HepG2 (cell line): ENCODE data around the gene SPATS2. TPM values are rescaled to one million over a fixed set of nuclear protein-coding genes. Genes with fewer than 3 reads are reported as not detected.
A peak's percentile ranks its signal among the peaks of the same experiment; 100 is the strongest.

Experiments
- ATAC-seq: fragments of 200-7000 bp; cut with Tn5 transposase; 3 replicates; pipeline ENCODE4 v1.9.1; 2020; ENCODE audit warnings: mild to moderate bottlenecking, moderate library complexity
- BruUV-seq: library from RNA; stranded (reverse); fragments of 400-500 nt; replicated peaks from 2 replicates; lab custom pipeline; 2021; lab: Mats Ljungman, UMichigan
- CTCF ChIA-PET: fragments of 300-600 bp; formaldehyde crosslinking; extraction: SDS; loops from one replicate; lab custom pipeline; 2021; ENCODE audit warnings: low total read pairs, inconsistent platforms, low intra/inter-chr PET ratio; lab: Yijun Ruan, JAX
- POLR2A ChIA-PET: fragments of 350-600 bp; sonication (Branson Sonifier 250); formaldehyde crosslinking; loops from one replicate; lab custom pipeline; 2020; ENCODE audit warnings: antibody characterized with exemption, inconsistent platforms; lab: Yijun Ruan, JAX
- DNase-seq: peaks from one replicate; pipeline ENCODE4 v3.0.0-alpha.2; 2015; ENCODE audit warnings: low spot score
- FAIRE-seq: peaks from 3 replicates; lab custom pipeline; 2011; peaks lifted over from hg19 to GRCh38; lab: Jason Lieb, UNC
- H2AFZ ChIP-seq: one replicate; pipeline ENCODE4 v1.6.1; 2011; ENCODE audit warnings: low read length, inconsistent platforms
- H3K27ac ChIP-seq: fragments of 300-600 bp; 3 replicates; pipeline ENCODE4 v1.8.0; 2011; ENCODE audit warnings: mixed run types, mild to moderate bottlenecking, mixed read lengths, low read length, inconsistent platforms; ENCODE audit not compliant: insufficient read depth; ENCODE audit errors: extremely low read length
- H3K27me3 ChIP-seq, 2 experiments: fragments of 200-600 bp in 1 of 2; 2 replicates in 1 of 2; 3 replicates in 1 of 2; pipeline versions ENCODE4 v1.6.0 to v1.8.0; 2011; ENCODE audit warnings: low read length in 2 of 2, mild to moderate bottlenecking in 2 of 2, moderate library complexity in 2 of 2, inconsistent platforms in 1 of 2; ENCODE audit not compliant: insufficient read depth in 2 of 2, control insufficient read depth in 1 of 2
- H3K36me3 ChIP-seq, 2 experiments: fragments of 200-600 bp in 1 of 2; replicated peaks in 1 of 2; 2 replicates in 1 of 2; 3 replicates in 1 of 2; pipeline versions ENCODE4 v1.5.1 to v1.8.0; 2011; ENCODE audit warnings: low read length in 2 of 2, inconsistent platforms in 1 of 2; ENCODE audit not compliant: insufficient read depth in 2 of 2, control insufficient read depth in 1 of 2
- H3K4me1 ChIP-seq: 2 replicates; pipeline ENCODE4 v1.5.1; 2012; ENCODE audit warnings: low read length, inconsistent platforms; ENCODE audit not compliant: insufficient read depth
- H3K4me2 ChIP-seq: 2 replicates; pipeline ENCODE4 v1.6.0; 2011; ENCODE audit warnings: low read depth, low read length, inconsistent platforms
- H3K4me3 ChIP-seq, 3 experiments: fragments of 200-600 bp in 1 of 3; sonication (generic), shearing (Covaris generic) in 1 of 3; replicated peaks in 1 of 3; 2 replicates each; pipeline ENCODE4 v1.5.1; 2011 to 2016; ENCODE audit warnings: low read length in 3 of 3, inconsistent platforms in 2 of 3, low read depth in 2 of 3, mild to moderate bottlenecking in 2 of 3, control low read depth in 1 of 3, mixed read lengths in 1 of 3; ENCODE audit not compliant: insufficient read depth in 1 of 3
- H3K79me2 ChIP-seq: one replicate; pipeline ENCODE4 v1.6.1; 2011; ENCODE audit warnings: low read length, inconsistent platforms; ENCODE audit not compliant: insufficient read depth
- H3K9ac ChIP-seq: 2 replicates; pipeline ENCODE4 v1.6.0; 2011; ENCODE audit warnings: mild to moderate bottlenecking, low read depth, low read length, inconsistent platforms; ENCODE audit not compliant: insufficient read depth
- H3K9me3 ChIP-seq: 2 replicates; pipeline ENCODE4 v1.5.1; 2012; ENCODE audit warnings: mild to moderate bottlenecking, low read length
- H4K20me1 ChIP-seq: 2 replicates; pipeline ENCODE4 v1.6.0; 2011; ENCODE audit warnings: inconsistent platforms, mild to moderate bottlenecking, low read length, moderate library complexity; ENCODE audit not compliant: insufficient read depth
- AGO2 ChIP-seq: fragments of 200-400 bp; formaldehyde crosslinking; optimal IDR thresholded peaks from 2 replicates; pipeline ENCODE3; 2017; ENCODE audit warnings: mild to moderate bottlenecking, low read depth, low read length, moderate library complexity
- CBX5 ChIP-seq: sonication (generic); formaldehyde crosslinking; IDR thresholded peaks from 2 replicates; pipeline ENCODE4 v1.4.0; 2020; ENCODE audit warnings: missing genetic modification reagents, borderline replicate concordance
- EZH2 ChIP-seq: conservative IDR thresholded peaks from 2 replicates; pipeline ENCODE4 v1.6.1; 2012; ENCODE audit warnings: mild to moderate bottlenecking, low read depth, low read length, moderate library complexity
- NR2F2 ChIP-seq: IDR thresholded peaks from 2 replicates; pipeline ENCODE4 v1.6.1; 2012; ENCODE audit warnings: low read depth, inconsistent platforms, borderline replicate concordance
- NR2F6 ChIP-seq, 2 experiments: IDR thresholded peaks; 2 replicates each; pipeline ENCODE4 v1.6.1; 2016; ENCODE audit warnings: antibody characterized with exemption in 1 of 2, mild to moderate bottlenecking in 1 of 2
- ZNF557 ChIP-seq: sonication (generic); formaldehyde crosslinking; IDR thresholded peaks from 2 replicates; pipeline ENCODE4 v1.4.0; 2020; ENCODE audit warnings: missing genetic modification reagents
- WGBS: methylation state at CpG from one replicate; pipeline ENCODE4 v1.1.6; 2017; ENCODE audit warnings: low lambda C conversion rate; 5-methylcytosine and 5-hydroxymethylcytosine counted together
- in situ Hi-C: cut with HindIII; loops from 2 replicates; pipeline ENCODE4 v1.10.0; 2017; ENCODE audit warnings: low pct_unique_long_range_greater_than_20kb; ENCODE audit not compliant: extremely low pct_ligation_motif_present
- intact Hi-C: fragments of 100-400 bp; cut with micrococcal nuclease; formaldehyde crosslinking; loops from one replicate; pipeline ENCODE4 v1.10.0; 2022; ENCODE audit not compliant: unreplicated experiment
- polyA plus RNA-seq, 8 experiments: library from polyadenylated mRNA; depleted of rRNA in 3 of 8; stranded (reverse) in 7 of 8; unstranded in 1 of 8; fragments of >200 nt; fragmentation: Illumina TruSeq in 4 of 8; extraction: Trizol in 4 of 8; gene quantifications; 2 replicates each; pipeline versions ENCODE4 v1.2.1 to v1.2.3, GENCODE V29; 2011 to 2016; ENCODE audit warnings: low read depth in 4 of 8, missing spikeins in 1 of 8, mixed read lengths in 1 of 8; ENCODE audit not compliant: insufficient read depth in 1 of 8
- total RNA-seq, 5 experiments: library from RNA; depleted of rRNA; stranded (reverse); fragments of >200 nt; fragmentation: Illumina TruSeq; extraction: Trizol; gene quantifications; 2 replicates each; pipeline ENCODE4 v1.2.3, GENCODE V29; 2016; ENCODE audit warnings: low read depth in 1 of 5

SPATS2 gene
- total and polyA plus RNA-seq, 2 of the 13 experiments (the other 11 are each of a cell fraction or from before 2014, with no cell fraction given): 19.3 to 28.1 TPM

- no peaks in the 10 kb centered on the region for H3K9me3 ChIP-seq
- FAIRE-seq: no peak
- intact Hi-C loops: no loop called here
- no peak overlapping the region for H3K27ac ChIP-seq
- DNase-seq: no peak
- ChIA-PET POLR2A (no interaction called here), CTCF (no interaction called here)
- H3K36me3 ChIP-seq: peaks cover 14 to 37% of the 10 kb centered on the region in 2 experiments
- H3K27me3 ChIP-seq: peaks cover 0 to 4% of the 10 kb centered on the region in 2 experiments; a peak in 1 of 5 replicates
- no peak for ATAC-seq
- no peak for TF ChIP-seq ZNF557 (CRISPR knock-in tag)
- peak; percentile 43 for TF ChIP-seq AGO2
- TF ChIP-seq, all 625 proteins: peak for 1
- H3K9ac ChIP-seq: no peak overlapping the region
- no peak overlapping the region for H2AFZ ChIP-seq
- no peak overlapping the region for H3K4me2 ChIP-seq
- H3K79me2 ChIP-seq: peaks cover 8% of the 10 kb centered on the region
- 93% methylated on average over 3 of the region's 6 CpGs for WGBS
- BruUV-seq: no TSS peak
- H3K4me1 ChIP-seq: peaks cover 15% of the 10 kb centered on the region
- H4K20me1 ChIP-seq: no peaks in the 10 kb centered on the region
- no peak overlapping the region for H3K4me3 ChIP-seq
- in situ Hi-C loops: no loop called here
These were observed 41.7 kb upstream of the SPATS2 start for GRCh38 chr12:49325606-49326005.

GRCh38 chr12:49327368-49327767 lies 39.9 kb upstream of the SPATS2 start:
- in situ Hi-C loops: no loop called here
- POLR2A ChIA-PET: no interaction called here
- TF ChIP-seq NR2F6 (IDR thresholded peaks at IDR 0.05): peak; percentile 66
- TF ChIP-seq NR2F6 (CRISPR knock-in tag; IDR thresholded peaks at IDR 0.05): no peak
- no peak for TF ChIP-seq CBX5 (CRISPR knock-in tag)
- peak; percentile 61; the same call in 1 of the 2 replicates for TF ChIP-seq NR2F2
- no peak for TF ChIP-seq EZH2
- TF ChIP-seq, all 625 proteins: peak for 2

More at GRCh38 chr12:49327368-49327767, 39.9 kb upstream of the SPATS2 start:
- ATAC-seq: no peak
- H3K9ac ChIP-seq: no peak overlapping the region
- no peaks in the 10 kb centered on the region for H4K20me1 ChIP-seq
- intact Hi-C loops: no loop called here
- no TSS peak for BruUV-seq
- no peak for FAIRE-seq
- peaks cover 0 to 4% of the 10 kb centered on the region in 2 experiments; a peak in 1 of 5 replicates for H3K27me3 ChIP-seq
- H3K36me3 ChIP-seq: peaks cover 16 to 43% of the 10 kb centered on the region in 2 experiments
- H3K4me3 ChIP-seq: no peak overlapping the region
- H3K9me3 ChIP-seq: no peaks in the 10 kb centered on the region
- no peak overlapping the region for H3K4me2 ChIP-seq
- H2AFZ ChIP-seq: no peak overlapping the region
- CTCF ChIA-PET: no interaction called here
- no peak for DNase-seq
- H3K79me2 ChIP-seq: peaks cover 8% of the 10 kb centered on the region
- H3K4me1 ChIP-seq: peaks cover 22% of the 10 kb centered on the region
- H3K27ac ChIP-seq: no peak overlapping the region
